Muscle layer of duodenum (tissue), 2 donors: ENCODE data around the gene OSBPL5.
"Not testable (repeated sequence)": the region's sequence is repeated elsewhere in the genome, so short reads cannot be mapped to it uniquely, and the experiment has no call there.

Source experiments
- H3K27ac ChIP-seq: one replicate; pipeline ENCODE4 v1.7.0; 2013; ENCODE audit warnings: mild to moderate bottlenecking, low read length
- H3K27me3 ChIP-seq: one replicate; pipeline ENCODE4 v1.7.0; 2013; ENCODE audit warnings: low read depth, mild to moderate bottlenecking, control low read depth, low read length
- H3K36me3 ChIP-seq, 2 donors: one replicate each; pipeline ENCODE4 v1.7.0; 2013; ENCODE audit warnings: low read length in 2 of 2, control low read depth in 1 of 2, mild to moderate bottlenecking in 1 of 2; ENCODE audit not compliant: insufficient read depth in 2 of 2, control insufficient read depth in 1 of 2
- H3K4me1 ChIP-seq, 2 donors: one replicate each; pipeline ENCODE4 v1.7.0; 2013; ENCODE audit warnings: low read length in 2 of 2, mild to moderate bottlenecking in 2 of 2, control low read depth in 1 of 2, moderate library complexity in 1 of 2; ENCODE audit not compliant: insufficient read depth in 2 of 2, control insufficient read depth in 1 of 2
- H3K4me3 ChIP-seq, 2 donors: one replicate each; pipeline ENCODE4 v1.7.0; 2013; ENCODE audit warnings: low read length in 2 of 2, low read depth in 1 of 2, mild to moderate bottlenecking in 1 of 2
- H3K9me3 ChIP-seq, 2 donors: one replicate each; pipeline ENCODE4 v1.7.0; 2013; ENCODE audit warnings: low read length in 2 of 2, control low read depth in 1 of 2, mild to moderate bottlenecking in 1 of 2; ENCODE audit not compliant: control insufficient read depth in 1 of 2
- donor health status: healthy.

OSBPL5 gene

GRCh38 chr11:3174387-3174786 is 9.3 kb upstream of the OSBPL5 start:
- H3K27ac ChIP-seq: no peak overlapping the region
- H3K4me3 ChIP-seq: no peak overlapping the region
- H3K9me3 ChIP-seq: peaks cover 0 to 9% of the 10 kb centered on the region in 2 donors
- no peaks in the 10 kb centered on the region for H3K27me3 ChIP-seq
- H3K36me3 ChIP-seq: no peaks in the 10 kb centered on the region
- H3K4me1 ChIP-seq: peaks cover 4 to 11% of the 10 kb centered on the region in 2 donors

DNA sequence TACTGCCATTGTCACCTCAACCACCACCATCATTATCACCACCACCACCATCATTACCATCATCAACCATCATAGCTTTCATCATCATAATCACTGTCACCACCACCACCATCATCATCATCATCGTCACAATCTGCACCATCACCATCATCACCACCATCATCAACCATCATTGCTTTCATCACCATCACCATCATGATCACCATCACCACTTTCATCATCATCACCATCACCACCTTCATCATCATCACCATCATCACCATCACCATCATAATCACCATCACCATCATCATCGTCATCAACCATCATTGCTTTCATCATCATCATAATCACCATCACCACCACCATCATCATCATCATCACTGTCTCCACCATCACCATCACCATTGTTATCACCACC is 8.7 kb upstream of the OSBPL5 start:
- Histone ChIP-seq H3K4me3 (no peak overlapping the region), H3K4me1 (peaks cover 4 to 17% of the 10 kb centered on the region in 2 donors), H3K27me3 (no peaks in the 10 kb centered on the region), H3K9me3 (peaks cover 0 to 9% of the 10 kb centered on the region in 2 donors), H3K36me3 (no peaks in the 10 kb centered on the region), H3K27ac (no peak overlapping the region)

- Histone ChIP-seq H3K4me1 (peaks cover 4 to 17% of the 10 kb centered on the region in 2 donors), H3K27me3 (no peaks in the 10 kb centered on the region), H3K4me3 (no peak overlapping the region), H3K27ac (no peak overlapping the region), H3K36me3 (no peaks in the 10 kb centered on the region), H3K9me3 (peaks cover 0 to 8% of the 10 kb centered on the region in 2 donors)
Observed at GRCh38 chr11:3171931-3172560, 6.9 kb upstream of the OSBPL5 start.

DNA sequence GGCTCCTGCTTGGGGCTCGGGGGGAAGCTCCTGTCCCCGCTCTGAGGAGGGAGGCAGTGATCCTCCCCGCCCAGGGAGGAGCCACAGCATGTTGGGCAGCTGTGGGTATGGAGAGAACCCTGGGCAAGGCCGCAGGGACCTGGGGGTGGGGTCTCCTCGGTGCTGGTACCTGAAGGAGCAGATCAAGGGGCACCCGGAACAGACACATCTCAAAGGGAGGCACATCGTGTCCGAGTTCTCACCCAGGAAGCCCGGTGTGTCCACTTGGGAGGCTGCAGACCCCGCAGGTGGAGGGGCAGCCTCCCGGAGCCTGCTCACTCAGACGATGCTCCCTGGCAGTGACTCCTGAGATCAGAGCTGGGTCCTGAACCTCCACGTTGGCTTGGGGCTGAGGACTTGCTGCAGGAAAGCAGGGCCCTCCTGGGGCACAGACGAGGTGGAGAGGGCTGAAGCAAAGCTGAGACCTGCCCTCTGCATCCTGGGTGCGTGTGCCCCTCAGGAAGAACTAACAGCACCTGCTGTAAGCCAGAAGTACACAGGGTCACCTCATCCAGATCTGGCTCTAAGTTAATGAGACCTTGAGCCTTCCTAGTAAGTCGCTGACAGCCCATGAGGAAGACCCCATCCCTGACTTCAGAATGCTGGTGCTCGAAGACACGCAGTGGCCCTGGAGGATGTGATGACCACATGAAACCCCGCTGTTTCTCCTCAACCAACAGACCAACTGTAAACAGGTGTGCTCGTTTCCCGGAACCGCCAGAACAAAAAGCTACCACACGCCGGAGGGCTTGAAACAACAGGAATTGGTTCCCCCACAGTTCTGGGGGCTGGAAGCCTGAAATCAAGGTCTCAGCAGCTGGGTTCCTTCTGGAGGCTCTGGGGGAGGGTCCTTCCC is 5.9 kb upstream of the OSBPL5 start:
- no peak overlapping the region for H3K4me3 ChIP-seq
- H3K36me3 ChIP-seq: no peaks in the 10 kb centered on the region
- H3K27ac ChIP-seq: no peak overlapping the region
- H3K27me3 ChIP-seq: no peaks in the 10 kb centered on the region
- no peaks in the 10 kb centered on the region for H3K9me3 ChIP-seq
- H3K4me1 ChIP-seq: peaks cover 4 to 17% of the 10 kb centered on the region in 2 donors

DNA sequence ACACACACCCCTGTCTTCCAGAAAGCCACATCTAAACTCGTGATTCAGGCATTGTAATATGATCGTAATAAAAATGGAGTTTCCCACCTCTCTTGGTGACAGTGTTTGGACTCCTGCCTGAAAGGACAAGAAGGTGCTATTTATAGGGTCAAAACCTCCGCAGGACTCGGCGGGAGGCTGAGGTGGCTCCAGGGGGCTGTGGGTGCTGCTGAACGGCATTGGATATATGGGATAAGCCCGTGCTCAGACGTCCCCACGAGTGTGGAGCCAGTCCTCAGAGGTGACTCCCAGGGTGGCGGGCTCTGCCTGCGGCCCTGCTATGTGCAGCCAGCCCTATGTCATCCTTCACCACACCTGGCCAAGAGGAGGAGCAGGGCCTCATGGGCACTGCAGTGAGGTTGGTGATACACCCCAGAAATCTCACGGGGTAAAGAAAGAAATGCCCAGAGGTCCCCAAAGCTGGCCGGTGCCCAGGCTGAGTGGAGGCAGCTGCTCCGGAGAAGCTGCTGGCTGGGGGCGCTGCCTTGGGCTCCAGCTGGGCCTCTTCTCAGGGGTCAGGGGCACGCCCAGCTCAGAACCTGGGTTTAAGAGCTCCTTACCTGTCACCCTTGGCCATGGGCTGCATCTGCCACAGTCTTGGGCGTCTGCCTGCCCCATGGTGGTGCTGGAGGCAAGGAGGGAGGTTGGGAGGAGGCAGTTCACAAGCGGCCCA is 5.1 kb upstream of the OSBPL5 start:
- H3K4me3 ChIP-seq: peak overlapping the region; percentile 50 to 61
- no peaks in the 10 kb centered on the region for H3K9me3 ChIP-seq
- H3K27ac ChIP-seq: no peak overlapping the region
- no peaks in the 10 kb centered on the region for H3K36me3 ChIP-seq
- no peaks in the 10 kb centered on the region for H3K27me3 ChIP-seq
- H3K4me1 ChIP-seq: peaks cover 4 to 17% of the 10 kb centered on the region in 2 donors

DNA sequence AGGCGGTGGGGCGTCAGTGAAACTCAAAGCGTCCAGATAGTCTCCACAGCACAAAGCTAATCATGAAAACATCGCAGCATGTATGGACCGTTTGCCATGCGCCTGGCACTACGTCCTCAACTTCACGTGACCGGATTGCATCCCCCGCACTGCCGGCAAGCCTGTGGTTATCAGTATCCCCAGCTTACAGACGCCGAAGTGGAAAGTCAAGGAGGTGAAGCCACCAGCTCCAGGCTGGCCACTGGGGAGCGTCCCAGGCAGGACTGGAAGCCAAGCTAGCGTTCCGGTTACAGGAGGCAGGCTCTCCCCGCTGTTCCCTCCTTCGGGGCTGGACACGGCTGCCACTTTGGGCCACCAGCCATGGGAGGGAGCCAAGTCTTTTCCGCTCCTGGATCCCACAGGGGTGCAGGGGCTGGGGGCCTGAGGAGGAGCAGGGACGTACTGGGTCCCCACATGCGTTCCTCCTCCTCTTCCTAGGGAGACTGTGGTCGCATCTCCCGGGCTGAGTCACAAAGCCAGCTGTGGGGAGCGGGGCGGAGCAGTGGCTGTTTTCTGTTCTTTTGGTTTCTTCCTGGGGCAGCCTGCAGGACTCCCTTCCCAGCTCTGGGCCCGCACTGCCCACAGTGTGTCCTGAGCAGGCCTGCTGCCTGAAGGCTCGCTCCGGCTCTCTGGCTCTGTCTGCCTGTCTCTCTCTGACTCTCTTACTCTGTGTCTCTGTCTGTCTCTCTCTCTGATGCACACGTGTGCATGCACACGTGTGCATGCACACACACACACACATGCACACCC is 4.3 kb upstream of the OSBPL5 start:
- Histone ChIP-seq H3K27ac (peak overlapping the region; percentile 31), H3K9me3 (no peaks in the 10 kb centered on the region), H3K4me3 (peak overlapping the region; percentile 50 to 61), H3K27me3 (no peaks in the 10 kb centered on the region), H3K36me3 (no peaks in the 10 kb centered on the region), H3K4me1 (peaks cover 4 to 17% of the 10 kb centered on the region in 2 donors)

- peak overlapping the region; percentile 50 to 61 for H3K4me3 ChIP-seq
- H3K27ac ChIP-seq, H3K36me3 ChIP-seq, H3K9me3 ChIP-seq, H3K27me3 ChIP-seq: not testable (repeated sequence)
- H3K4me1 ChIP-seq: peaks cover 7 to 20% of the 10 kb centered on the region in 2 donors
Observed at GRCh38 chr11:3168742-3169254, 3.7 kb upstream of the OSBPL5 start.

GRCh38 chr11:3167143-3168119 is 2.3 kb upstream of the OSBPL5 start:
- H3K9me3 ChIP-seq: no peaks in the 10 kb centered on the region
- no peak overlapping the region for H3K4me3 ChIP-seq
- no peaks in the 10 kb centered on the region for H3K36me3 ChIP-seq
- H3K27ac ChIP-seq: no peak overlapping the region
- H3K27me3 ChIP-seq: no peaks in the 10 kb centered on the region
- peaks cover 8 to 34% of the 10 kb centered on the region in 2 donors for H3K4me1 ChIP-seq

GRCh38 chr11:3166268-3167142 is 1.4 kb upstream of the OSBPL5 start:
- Histone ChIP-seq H3K4me3 (no peak overlapping the region), H3K27me3 (no peaks in the 10 kb centered on the region), H3K4me1 (peaks cover 10 to 43% of the 10 kb centered on the region in 2 donors), H3K9me3 (no peaks in the 10 kb centered on the region), H3K27ac (no peak overlapping the region), H3K36me3 (no peaks in the 10 kb centered on the region)
